OCI-LY3 (cell line): Measurements from ENCODE around the gene F10.
"Not testable (repeated sequence)": the region's sequence is repeated elsewhere in the genome, so short reads cannot be mapped to it uniquely, and the experiment has no call there.

Source experiments
- H2AFZ ChIP-seq: fragments of 200-600, 300-600 bp; shearing (Covaris generic); 2 replicates; pipeline ENCODE4 v1.6.0; 2014; ENCODE audit warnings: antibody characterized with exemption, low read depth, low read length
- H3K27ac ChIP-seq: fragments of 200-600, 300-600 bp; sonication (generic); 2 replicates; pipeline ENCODE4 v1.5.1; 2014; ENCODE audit warnings: mild to moderate bottlenecking, low read length, moderate library complexity, mixed read lengths
- H3K27me3 ChIP-seq: fragments of 200-600, 300-600 bp; sonication (generic); 2 replicates; pipeline ENCODE4 v1.6.1; 2014; ENCODE audit warnings: low read depth, low read length, mixed read lengths
- H3K36me3 ChIP-seq: fragments of 200-600, 300-600 bp; sonication (generic); replicated peaks from 2 replicates; pipeline ENCODE3; 2014; ENCODE audit warnings: low read depth, low read length, mixed read lengths
- H3K4me1 ChIP-seq: fragments of 300-600, 200-600 bp; sonication (generic); 2 replicates; pipeline ENCODE4 v1.6.1; 2014; ENCODE audit warnings: low read length, mixed read lengths
- H3K4me2 ChIP-seq: fragments of 200-600, 300-600 bp; sonication (generic); 2 replicates; pipeline ENCODE4 v1.6.1; 2014; ENCODE audit warnings: low read length, mixed read lengths
- H3K4me3 ChIP-seq: fragments of 300-600, 200-600 bp; sonication (generic); 2 replicates; pipeline ENCODE4 v1.5.1; 2014; ENCODE audit warnings: antibody characterized with exemption, mild to moderate bottlenecking, low read length, moderate library complexity
- H3K79me2 ChIP-seq: fragments of 300-600, 200-600 bp; shearing (Covaris generic); 2 replicates; pipeline ENCODE4 v1.6.1; 2014; ENCODE audit warnings: mild to moderate bottlenecking, low read length, mixed read lengths
- H3K9ac ChIP-seq: fragments of 300-600, 200-600 bp; shearing (Covaris generic); 2 replicates; pipeline ENCODE4 v1.6.0; 2014; ENCODE audit warnings: mild to moderate bottlenecking, low read length, moderate library complexity
- H3K9me3 ChIP-seq: fragments of 200-600, 300-600 bp; shearing (Covaris generic); 2 replicates; pipeline ENCODE4 v1.6.1; 2014; ENCODE audit warnings: low read length, mixed read lengths; ENCODE audit not compliant: insufficient read depth
- H4K20me1 ChIP-seq: fragments of 200-600, 300-600 bp; sonication (generic); 2 replicates; pipeline ENCODE4 v1.6.1; 2016; ENCODE audit warnings: low read length, mixed read lengths; ENCODE audit not compliant: insufficient read depth
- EZH2phosphoT487 ChIP-seq: fragments of 200-600 bp; shearing (Covaris generic); IDR thresholded peaks from 2 replicates; pipeline ENCODE4 v1.6.1; 2018; ENCODE audit warnings: antibody characterized with exemption, mixed run types, low read depth
- TF ChIP-seq, protein P1 (sequence below): fragments of 200-600, 300-600 bp; sonication (generic); IDR thresholded peaks from 2 replicates; pipeline ENCODE4 v1.5.1; 2014; ENCODE audit warnings: antibody characterized with exemption, low read length, low read depth

The F10 gene

DNA sequence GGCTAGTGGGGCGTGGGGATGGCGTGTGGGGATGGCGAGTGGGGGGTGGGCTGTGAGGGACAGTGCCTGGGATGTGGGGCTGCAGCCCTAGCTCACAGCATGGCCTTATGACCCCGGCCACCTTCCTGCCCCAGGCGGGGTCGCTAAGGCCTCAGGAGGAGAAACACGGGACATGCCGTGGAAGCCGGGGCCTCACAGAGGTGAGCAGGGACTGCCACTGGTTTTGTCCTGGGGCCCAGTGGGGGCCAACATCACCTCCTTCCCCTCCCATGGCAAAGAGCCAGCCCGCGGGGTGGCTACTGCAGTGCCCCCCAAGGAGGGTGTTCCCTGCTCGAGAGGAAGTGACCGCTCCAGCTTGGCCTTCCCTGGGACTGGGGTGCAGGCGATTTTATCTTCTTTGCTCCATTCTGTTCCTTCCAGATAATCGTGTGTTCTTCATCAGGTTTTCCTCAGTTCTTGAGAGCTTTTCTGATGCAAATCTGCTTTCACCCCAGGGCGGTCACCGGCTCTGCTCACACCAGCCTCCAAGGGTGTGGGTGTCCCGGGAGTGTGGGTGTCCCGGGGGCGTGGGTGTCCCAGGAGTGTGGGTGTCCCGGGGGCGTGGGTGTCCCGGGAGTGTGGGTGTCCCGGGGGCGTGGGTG, 15.8 kb upstream of the F10 start:
- Histone ChIP-seq H3K36me3 (no peaks in the 10 kb centered on the region), H3K4me1 (no peaks in the 10 kb centered on the region), H3K9ac (no peak overlapping the region), H4K20me1 (no peaks in the 10 kb centered on the region; the same call in 1 of the 2 replicates), H3K9me3 (no peaks in the 10 kb centered on the region), H2AFZ (no peak overlapping the region), H3K27ac (no peak overlapping the region), H3K79me2 (no peaks in the 10 kb centered on the region), H3K27me3 (peaks cover 7% of the 10 kb centered on the region; the same call in 1 of the 2 replicates), H3K4me3 (no peak overlapping the region), H3K4me2 (no peak overlapping the region)
- TF ChIP-seq EZH2phosphoT487: no peak
- TF ChIP-seq, protein P1, sequence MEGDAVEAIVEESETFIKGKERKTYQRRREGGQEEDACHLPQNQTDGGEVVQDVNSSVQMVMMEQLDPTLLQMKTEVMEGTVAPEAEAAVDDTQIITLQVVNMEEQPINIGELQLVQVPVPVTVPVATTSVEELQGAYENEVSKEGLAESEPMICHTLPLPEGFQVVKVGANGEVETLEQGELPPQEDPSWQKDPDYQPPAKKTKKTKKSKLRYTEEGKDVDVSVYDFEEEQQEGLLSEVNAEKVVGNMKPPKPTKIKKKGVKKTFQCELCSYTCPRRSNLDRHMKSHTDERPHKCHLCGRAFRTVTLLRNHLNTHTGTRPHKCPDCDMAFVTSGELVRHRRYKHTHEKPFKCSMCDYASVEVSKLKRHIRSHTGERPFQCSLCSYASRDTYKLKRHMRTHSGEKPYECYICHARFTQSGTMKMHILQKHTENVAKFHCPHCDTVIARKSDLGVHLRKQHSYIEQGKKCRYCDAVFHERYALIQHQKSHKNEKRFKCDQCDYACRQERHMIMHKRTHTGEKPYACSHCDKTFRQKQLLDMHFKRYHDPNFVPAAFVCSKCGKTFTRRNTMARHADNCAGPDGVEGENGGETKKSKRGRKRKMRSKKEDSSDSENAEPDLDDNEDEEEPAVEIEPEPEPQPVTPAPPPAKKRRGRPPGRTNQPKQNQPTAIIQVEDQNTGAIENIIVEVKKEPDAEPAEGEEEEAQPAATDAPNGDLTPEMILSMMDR: no peak

DNA sequence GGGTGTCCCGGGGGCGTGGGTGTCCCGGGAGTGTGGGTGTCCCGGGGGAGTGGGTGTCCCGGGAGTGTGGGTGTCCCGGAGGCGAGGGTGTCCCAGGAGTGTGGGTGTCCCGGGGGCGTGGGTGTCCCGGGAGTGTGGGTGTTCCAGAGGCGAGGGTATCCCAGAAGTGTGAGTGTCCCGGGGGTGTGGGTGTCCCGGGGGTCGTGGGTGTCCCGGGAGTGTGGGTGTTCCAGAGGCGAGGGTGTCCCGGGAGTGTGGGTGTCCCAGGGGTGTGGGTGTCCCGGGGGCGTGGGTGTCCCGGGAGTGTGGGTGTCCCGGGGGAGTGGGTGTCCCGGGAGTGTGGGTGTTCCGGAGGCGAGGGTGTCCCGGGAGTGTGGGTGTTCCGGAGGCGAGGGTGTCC, 14.1 kb upstream of the F10 start:
- H3K27ac ChIP-seq, H2AFZ ChIP-seq, H3K9ac ChIP-seq, H3K36me3 ChIP-seq, H3K9me3 ChIP-seq, H3K4me1 ChIP-seq, H3K27me3 ChIP-seq, H3K4me2 ChIP-seq, H3K79me2 ChIP-seq, H4K20me1 ChIP-seq, H3K4me3 ChIP-seq: not testable (repeated sequence)

DNA sequence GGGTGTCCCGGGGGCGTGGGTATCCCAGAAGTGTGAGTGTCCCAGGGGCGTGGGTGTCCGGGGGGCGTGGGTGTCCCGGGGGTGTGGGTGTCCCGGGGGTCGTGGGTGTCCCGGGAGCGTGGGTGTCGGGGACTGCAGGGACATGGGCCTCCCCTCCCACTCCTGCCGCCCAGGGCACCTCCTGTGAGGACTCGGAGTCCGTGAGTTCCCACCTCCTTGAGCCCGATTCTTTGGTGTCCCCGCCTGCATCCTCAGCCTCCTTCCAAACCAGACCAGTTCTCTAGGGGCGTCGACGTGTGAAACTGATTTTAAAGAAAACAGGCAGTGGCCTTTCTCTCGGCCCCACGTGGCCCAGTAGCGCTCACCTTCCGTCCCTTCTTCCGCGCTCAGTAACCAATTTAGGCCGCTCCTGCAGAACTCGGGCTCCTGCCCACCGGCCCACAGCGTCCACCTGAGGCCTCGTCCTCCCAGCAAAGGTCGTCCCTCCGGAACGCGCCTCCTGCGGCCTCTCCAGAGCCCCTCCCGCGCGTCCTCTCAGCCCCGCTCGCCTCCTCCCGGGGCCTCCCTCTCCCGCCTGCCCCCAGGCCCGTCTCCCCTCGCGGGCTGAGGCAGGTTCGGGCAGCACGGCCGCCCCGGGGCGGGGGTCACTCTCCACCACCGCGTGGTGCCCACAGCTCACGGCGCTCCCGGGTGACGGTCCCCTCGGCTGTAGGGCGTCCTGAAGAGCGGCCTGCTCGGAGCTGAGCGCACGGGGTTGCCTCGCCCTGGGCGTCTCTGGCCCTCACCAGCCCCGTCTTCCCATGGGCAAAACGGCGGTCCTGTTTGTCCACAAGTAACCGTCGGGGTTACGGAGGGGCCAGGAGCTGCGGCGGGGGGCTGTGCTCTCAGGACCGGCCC, 13.2 kb upstream of the F10 start:
- H4K20me1 ChIP-seq: no peaks in the 10 kb centered on the region
- no peak overlapping the region for H2AFZ ChIP-seq
- no peak overlapping the region for H3K27ac ChIP-seq
- no peak overlapping the region for H3K4me3 ChIP-seq
- no peaks in the 10 kb centered on the region for H3K4me1 ChIP-seq
- no peaks in the 10 kb centered on the region for H3K79me2 ChIP-seq
- no peak overlapping the region for H3K9ac ChIP-seq
- no peak for TF ChIP-seq EZH2phosphoT487
- TF ChIP-seq, protein P1: no peak
- no peak overlapping the region for H3K4me2 ChIP-seq
- no peaks in the 10 kb centered on the region for H3K36me3 ChIP-seq
- no peaks in the 10 kb centered on the region for H3K9me3 ChIP-seq
- peaks cover 7% of the 10 kb centered on the region; the same call in 1 of the 2 replicates for H3K27me3 ChIP-seq

DNA sequence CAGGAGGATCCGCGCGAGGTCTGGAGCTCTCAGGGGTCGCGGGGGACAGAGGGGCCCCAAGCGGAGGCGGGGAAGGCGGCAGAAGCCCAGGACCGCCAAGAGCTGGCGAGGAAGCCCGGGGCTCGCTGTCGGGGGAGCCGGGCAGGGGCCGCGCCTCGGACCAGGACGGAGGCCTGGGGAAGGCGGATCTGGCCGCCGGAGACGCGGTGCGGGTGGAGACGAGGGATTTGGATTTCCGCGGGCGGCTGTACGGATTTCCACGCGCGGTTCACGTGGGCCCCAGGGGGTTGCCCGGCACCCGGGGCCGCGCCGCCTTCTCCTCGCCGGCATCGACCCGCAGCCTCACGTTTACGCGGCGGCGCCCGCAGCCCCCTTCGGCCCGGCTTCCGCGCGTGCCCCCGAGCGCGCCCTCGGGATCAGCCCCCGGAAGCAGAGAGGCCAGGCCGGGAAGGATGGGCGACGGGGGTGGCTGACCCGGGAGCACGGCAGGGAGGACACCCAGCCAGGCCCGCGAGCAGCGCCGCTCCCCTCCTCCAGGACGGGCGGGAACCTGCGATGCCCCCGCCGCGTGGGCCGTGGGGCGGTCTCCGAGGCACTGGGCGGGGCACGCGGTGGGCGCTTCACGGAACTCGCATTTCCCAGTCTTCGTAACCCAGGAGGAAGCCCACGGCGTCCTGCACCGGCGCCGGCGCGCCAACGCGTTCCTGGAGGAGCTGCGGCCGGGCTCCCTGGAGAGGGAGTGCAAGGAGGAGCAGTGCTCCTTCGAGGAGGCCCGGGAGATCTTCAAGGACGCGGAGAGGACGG, 12.3 kb upstream of the F10 start:
- Histone ChIP-seq H3K4me3 (no peak overlapping the region), H3K36me3 (no peaks in the 10 kb centered on the region), H3K4me2 (no peak overlapping the region), H3K9me3 (no peaks in the 10 kb centered on the region), H3K79me2 (no peaks in the 10 kb centered on the region), H4K20me1 (no peaks in the 10 kb centered on the region), H3K9ac (no peak overlapping the region), H3K27ac (no peak overlapping the region), H3K27me3 (0 out of 2 replicates have a peak, but pooled peaks cover 4% of the 10 kb centered on the region), H2AFZ (no peak overlapping the region), H3K4me1 (no peaks in the 10 kb centered on the region)
- TF ChIP-seq EZH2phosphoT487: no peak
- TF ChIP-seq, protein P1: no peak
